ENCODE results near the gene RS1. TPM values are rescaled to one million over a fixed set of nuclear protein-coding genes. Genes with fewer than 3 reads are reported as not detected.

Gene RS1
- total RNA-seq, 4 donors from 2014 or later: not detected

DNA sequence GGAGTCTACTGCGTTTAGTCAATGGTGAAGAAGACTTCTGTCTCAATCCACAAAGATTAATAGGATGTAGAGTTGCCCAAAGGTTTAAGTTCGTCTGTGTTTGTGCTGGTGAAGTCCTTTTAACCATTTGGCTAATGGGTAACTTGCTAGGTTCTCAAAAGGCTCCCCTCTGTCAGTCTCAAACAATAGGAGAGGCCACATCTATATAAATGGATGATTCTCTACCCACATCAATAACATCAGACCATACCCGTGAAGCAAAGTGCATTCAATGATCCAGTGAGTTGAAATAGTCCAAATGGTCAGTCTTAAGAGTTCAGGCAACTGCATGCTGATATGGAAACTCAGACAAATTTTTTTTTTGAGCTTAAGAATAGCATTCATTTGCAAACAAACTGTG lies 28.1 kb downstream of the RS1 start:
- no peak overlapping the region for H3K4me3 ChIP-seq
- H3K9me3 ChIP-seq: no peaks in the 10 kb centered on the region
- no peak for ATAC-seq
- no peak for TF ChIP-seq POLR2A (IDR thresholded peaks at IDR 0.05)
- no peak overlapping the region for H3K27ac ChIP-seq
- H3K4me1 ChIP-seq: no peaks in the 10 kb centered on the region
- WGBS, 2 donors (ENCODE audit: low coverage in 1 of 2): 71% methylated on average over 2 to 3 of the region's 3 CpGs
- no peaks in the 10 kb centered on the region for H3K36me3 ChIP-seq
- no peaks in the 10 kb centered on the region for H3K27me3 ChIP-seq

- H3K27ac ChIP-seq: no peak overlapping the region
- ATAC-seq: no peak
- 77% methylated on average over 2 of the region's 3 CpGs; no CpG with 5 or more reads in 1 of the 2 donors for WGBS, 2 donors (ENCODE audit: low coverage in 1 of 2)
- no peaks in the 10 kb centered on the region for H3K27me3 ChIP-seq
- no peaks in the 10 kb centered on the region for H3K36me3 ChIP-seq
- no peak overlapping the region for H3K4me3 ChIP-seq
- H3K9me3 ChIP-seq: no peaks in the 10 kb centered on the region
- TF ChIP-seq POLR2A (IDR thresholded peaks at IDR 0.05) (no peak), EP300 (IDR thresholded peaks at IDR 0.05) (no peak), POLR2AphosphoS5 (IDR thresholded peaks at IDR 0.05) (no peak)
- TF ChIP-seq, protein P1, sequence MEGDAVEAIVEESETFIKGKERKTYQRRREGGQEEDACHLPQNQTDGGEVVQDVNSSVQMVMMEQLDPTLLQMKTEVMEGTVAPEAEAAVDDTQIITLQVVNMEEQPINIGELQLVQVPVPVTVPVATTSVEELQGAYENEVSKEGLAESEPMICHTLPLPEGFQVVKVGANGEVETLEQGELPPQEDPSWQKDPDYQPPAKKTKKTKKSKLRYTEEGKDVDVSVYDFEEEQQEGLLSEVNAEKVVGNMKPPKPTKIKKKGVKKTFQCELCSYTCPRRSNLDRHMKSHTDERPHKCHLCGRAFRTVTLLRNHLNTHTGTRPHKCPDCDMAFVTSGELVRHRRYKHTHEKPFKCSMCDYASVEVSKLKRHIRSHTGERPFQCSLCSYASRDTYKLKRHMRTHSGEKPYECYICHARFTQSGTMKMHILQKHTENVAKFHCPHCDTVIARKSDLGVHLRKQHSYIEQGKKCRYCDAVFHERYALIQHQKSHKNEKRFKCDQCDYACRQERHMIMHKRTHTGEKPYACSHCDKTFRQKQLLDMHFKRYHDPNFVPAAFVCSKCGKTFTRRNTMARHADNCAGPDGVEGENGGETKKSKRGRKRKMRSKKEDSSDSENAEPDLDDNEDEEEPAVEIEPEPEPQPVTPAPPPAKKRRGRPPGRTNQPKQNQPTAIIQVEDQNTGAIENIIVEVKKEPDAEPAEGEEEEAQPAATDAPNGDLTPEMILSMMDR (IDR thresholded peaks at IDR 0.05): no peak
- no peaks in the 10 kb centered on the region for H3K4me1 ChIP-seq
Measured at GRCh38 chrX:18643243-18643642, 28.7 kb downstream of the RS1 start.

GRCh38 chrX:18640686-18641085 lies 31.2 kb downstream of the RS1 start:
- Histone ChIP-seq H3K4me1 (no peaks in the 10 kb centered on the region), H3K27ac (no peak overlapping the region), H3K9me3 (no peaks in the 10 kb centered on the region), H3K27me3 (no peaks in the 10 kb centered on the region), H3K36me3 (no peaks in the 10 kb centered on the region), H3K4me3 (no peak overlapping the region)
- no peak for TF ChIP-seq EP300 (IDR thresholded peaks at IDR 0.05)
- no peak for ATAC-seq
- 31% methylated on average over 2 of the region's 10 CpGs; no CpG with 5 or more reads in 1 of the 2 donors for WGBS, 2 donors (ENCODE audit: low coverage in 1 of 2)

- no peak for ATAC-seq
- no peak for TF ChIP-seq EP300 (IDR thresholded peaks at IDR 0.05)
- TF ChIP-seq, protein P1 (IDR thresholded peaks at IDR 0.05): no peak
- TF ChIP-seq POLR2A (IDR thresholded peaks at IDR 0.05): no peak
- no peak for TF ChIP-seq POLR2AphosphoS5 (IDR thresholded peaks at IDR 0.05)
- no peaks in the 10 kb centered on the region for H3K9me3 ChIP-seq
- H3K27me3 ChIP-seq: no peaks in the 10 kb centered on the region
- WGBS, 2 donors (ENCODE audit: low coverage in 1 of 2): 90 to 92% methylated on average over 2 of the region's 2 CpGs
- no peaks in the 10 kb centered on the region for H3K4me1 ChIP-seq
- no peak overlapping the region for H3K4me3 ChIP-seq
- H3K27ac ChIP-seq: no peak overlapping the region
- H3K36me3 ChIP-seq: no peaks in the 10 kb centered on the region
Measured at GRCh38 chrX:18639280-18639679, 32.6 kb downstream of the RS1 start.

- no peaks in the 10 kb centered on the region for H3K27me3 ChIP-seq
- WGBS, 2 donors (ENCODE audit: low coverage in 1 of 2): 70 to 88% methylated on average over 2 of the region's 2 CpGs
- H3K9me3 ChIP-seq: no peaks in the 10 kb centered on the region
- TF ChIP-seq, protein P1 (IDR thresholded peaks at IDR 0.05): no peak
- TF ChIP-seq POLR2A (IDR thresholded peaks at IDR 0.05) (no peak), POLR2AphosphoS5 (IDR thresholded peaks at IDR 0.05) (no peak), EP300 (IDR thresholded peaks at IDR 0.05) (no peak)
- H3K27ac ChIP-seq: no peak overlapping the region
- no peak for ATAC-seq
- H3K4me3 ChIP-seq: no peak overlapping the region
- H3K4me1 ChIP-seq: no peaks in the 10 kb centered on the region
- peaks cover 0 to 6% of the 10 kb centered on the region in 2 donors for H3K36me3 ChIP-seq
Measured at GRCh38 chrX:18638398-18638797, 33.5 kb downstream of the RS1 start.

- ATAC-seq: no peak
- Histone ChIP-seq H3K27ac (no peak overlapping the region), H3K9me3 (no peaks in the 10 kb centered on the region), H3K27me3 (no peaks in the 10 kb centered on the region), H3K4me1 (no peaks in the 10 kb centered on the region), H3K36me3 (peaks cover 0 to 39% of the 10 kb centered on the region in 2 donors), H3K4me3 (no peak overlapping the region)
- no peak for TF ChIP-seq POLR2A (IDR thresholded peaks at IDR 0.05)
- TF ChIP-seq, protein P1 (IDR thresholded peaks at IDR 0.05): no peak
- TF ChIP-seq EP300 (IDR thresholded peaks at IDR 0.05): no peak
- TF ChIP-seq POLR2AphosphoS5 (IDR thresholded peaks at IDR 0.05): no peak
- 97 to 100% methylated on average over 2 to 5 of the region's 8 CpGs for WGBS, 2 donors (ENCODE audit: low coverage in 1 of 2)
Measured at GRCh38 chrX:18630934-18631333, 41.0 kb downstream of the RS1 start.

All from gastroesophageal sphincter (tissue), 4 donors.